ENCODE measurements around the gene CHST15.

Gene CHST15

GRCh38 chr10:123991611-123992570 is 101.5 kb downstream of the CHST15 start:
- DNase-seq = no peak

- no peak for DNase-seq
These were observed 102.5 kb downstream of the CHST15 start for GRCh38 chr10:123990889-123991288.

- no peak for DNase-seq
These were observed 104.7 kb downstream of the CHST15 start for GRCh38 chr10:123988694-123989093.

- DNase-seq = no peak
These were observed 106.7 kb downstream of the CHST15 start for GRCh38 chr10:123986736-123987135.

GRCh38 chr10:123974406-123974805 is 119.0 kb downstream of the CHST15 start:
- no peak for DNase-seq

GRCh38 chr10:123972481-123973401 is 120.7 kb downstream of the CHST15 start:
- DNase-seq = no peak

- DNase-seq = no peak
These were observed 122.5 kb downstream of the CHST15 start for GRCh38 chr10:123970927-123971286.

GRCh38 chr10:123970207-123970926 is 123.0 kb downstream of the CHST15 start:
- no peak for DNase-seq

- DNase-seq = peak; percentile 50
These were observed 125.7 kb downstream of the CHST15 start for GRCh38 chr10:123967626-123968243.

GRCh38 chr10:123966896-123967231 is 126.5 kb downstream of the CHST15 start:
- DNase-seq = no peak

- no peak for DNase-seq
These were observed 127.2 kb downstream of the CHST15 start for GRCh38 chr10:123965973-123966895.

- DNase-seq = no peak
These were observed 128.4 kb downstream of the CHST15 start for GRCh38 chr10:123964953-123965352.

GRCh38 chr10:123962756-123963530 is 130.5 kb downstream of the CHST15 start:
- DNase-seq = no peak

GRCh38 chr10:123958241-123958640 is 135.2 kb downstream of the CHST15 start:
- DNase-seq = no peak

All from RPMI8226 (cell line).